SK-N-SH treated with all-trans-retinoic acid at 6 μM for 48 hours (cell line): ENCODE data around the gene SMIM7.

Experiments used
- ATAC-seq: fragments of 200-7000 bp; cut with Tn5 transposase; 3 replicates; pipeline ENCODE4 v1.9.1; 2020; ENCODE audit warnings: mild to moderate bottlenecking, moderate library complexity
- ARNTL ChIP-seq: fragments of 450-650 bp; formaldehyde crosslinking; IDR thresholded peaks from 2 replicates; pipeline ENCODE4 v1.5.0; 2020; ENCODE audit warnings: low read depth, mild to moderate bottlenecking, moderate library complexity, borderline replicate concordance
- BACH2 ChIP-seq: fragments of 250-450 bp; sonication (Bioruptor Pico); IDR thresholded peaks from 2 replicates; pipeline ENCODE4 v1.9.0; 2021; ENCODE audit warnings: mild to moderate bottlenecking, borderline replicate concordance
- CREB5 ChIP-seq: fragments of 250-450 bp; sonication (Bioruptor Pico); IDR thresholded peaks from 2 replicates; pipeline ENCODE4 v1.5.1; 2020; ENCODE audit warnings: low read depth, mild to moderate bottlenecking, moderate library complexity
- CSDC2 ChIP-seq: fragments of 250-450 bp; sonication (Bioruptor Pico); IDR thresholded peaks from 2 replicates; pipeline ENCODE4 v1.5.0; 2020; ENCODE audit warnings: mild to moderate bottlenecking, moderate library complexity
- CSRNP3 ChIP-seq: fragments of 250-450 bp; sonication (Bioruptor Pico); IDR thresholded peaks from 2 replicates; pipeline ENCODE4 v1.5.1; 2021; ENCODE audit warnings: mild to moderate bottlenecking, moderate library complexity
- GLIS3 ChIP-seq: fragments of 250-450 bp; sonication (Bioruptor Pico); IDR thresholded peaks from 2 replicates; pipeline ENCODE4 v1.5.0; 2020; ENCODE audit warnings: mild to moderate bottlenecking, moderate library complexity
- ISL1 ChIP-seq: fragments of 250-450 bp; sonication (Bioruptor Pico); IDR thresholded peaks from 2 replicates; pipeline ENCODE4 v2.1.2; 2022; ENCODE audit warnings: mild to moderate bottlenecking, moderate library complexity
- OSR1 ChIP-seq: fragments of 250-450 bp; sonication (Bioruptor Pico); IDR thresholded peaks from 2 replicates; pipeline ENCODE4 v1.8.0; 2022; ENCODE audit warnings: moderate library complexity, mild to moderate bottlenecking, inconsistent platforms
- PATZ1 ChIP-seq: fragments of 250-450 bp; sonication (Bioruptor Pico); IDR thresholded peaks from 2 replicates; pipeline ENCODE4 v1.8.0; 2020; ENCODE audit warnings: mild to moderate bottlenecking, moderate library complexity, borderline replicate concordance
- POU6F1 ChIP-seq: fragments of 250-450 bp; sonication (Bioruptor Pico); IDR thresholded peaks from 2 replicates; pipeline ENCODE4 v1.8.0; 2021; ENCODE audit warnings: low read depth, mild to moderate bottlenecking, moderate library complexity, borderline replicate concordance
- PPARA ChIP-seq: fragments of 250-450 bp; sonication (Bioruptor Pico); IDR thresholded peaks from 2 replicates; pipeline ENCODE4 v1.5.0; 2020; ENCODE audit warnings: mild to moderate bottlenecking, borderline replicate concordance
- RARB ChIP-seq: fragments of 250-450 bp; sonication (Bioruptor Pico); IDR thresholded peaks from 2 replicates; pipeline ENCODE4 v1.8.0; 2021; ENCODE audit warnings: mild to moderate bottlenecking, moderate library complexity
- TSHZ2 ChIP-seq: fragments of 250-450 bp; sonication (Bioruptor Pico); IDR thresholded peaks from 2 replicates; pipeline ENCODE4 v1.5.0; 2020; ENCODE audit warnings: mild to moderate bottlenecking, moderate library complexity
- ZC3H10 ChIP-seq: fragments of 250-450 bp; sonication (Bioruptor Pico); IDR thresholded peaks from 2 replicates; pipeline ENCODE4 v1.5.1; 2021; ENCODE audit warnings: mild to moderate bottlenecking, moderate library complexity
- ZFP3 ChIP-seq: fragments of 250-450 bp; sonication (Bioruptor Pico); IDR thresholded peaks from 2 replicates; pipeline ENCODE4 v1.5.0; 2020; ENCODE audit warnings: mild to moderate bottlenecking, moderate library complexity
- ZFP30 ChIP-seq: fragments of 450-650 bp; formaldehyde crosslinking; IDR thresholded peaks from 2 replicates; pipeline ENCODE4 v1.5.0; 2022; ENCODE audit warnings: mild to moderate bottlenecking, moderate library complexity
- ZNF70 ChIP-seq: fragments of 450-650 bp; formaldehyde crosslinking; IDR thresholded peaks from 2 replicates; pipeline ENCODE4 v1.5.0; 2020; ENCODE audit warnings: mild to moderate bottlenecking, moderate library complexity
- ZNF8 ChIP-seq: fragments of 450-650 bp; formaldehyde crosslinking; IDR thresholded peaks from 2 replicates; pipeline ENCODE4 v1.5.0; 2020; ENCODE audit warnings: mild to moderate bottlenecking, moderate library complexity

The SMIM7 gene

GRCh38 chr19:16661480-16662034 is 1.6 kb upstream of the SMIM7 start:
- TF ChIP-seq ZNF8 (CRISPR knock-in tag) (no peak), ARNTL (CRISPR knock-in tag) (no peak), POU6F1 (no peak), ZFP3 (no peak), CREB5 (CRISPR knock-in tag) (no peak), RARB (CRISPR knock-in tag) (no peak), CSDC2 (CRISPR knock-in tag) (no peak), CSRNP3 (CRISPR knock-in tag) (no peak), GLIS3 (CRISPR knock-in tag) (no peak), ZFP30 (CRISPR knock-in tag) (no peak), ISL1 (CRISPR knock-in tag) (no peak), PATZ1 (CRISPR knock-in tag) (no peak), ZC3H10 (no peak), BACH2 (CRISPR knock-in tag) (no peak), TSHZ2 (no peak)
- no peak for ATAC-seq

GRCh38 chr19:16660763-16661479 is 977 bp upstream of the SMIM7 start, which contains the start of gene TMEM38A:
TSS of gene TMEM38A (plus strand) at chr19:16661139. CDS start at chr19:16661218, 79 bp downstream.
- TF ChIP-seq ZNF8 (CRISPR knock-in tag) (no peak), CREB5 (CRISPR knock-in tag) (no peak), PPARA (no peak), CSRNP3 (CRISPR knock-in tag) (no peak), GLIS3 (CRISPR knock-in tag) (no peak), TSHZ2 (no peak), PATZ1 (CRISPR knock-in tag) (no peak), ZNF70 (CRISPR knock-in tag) (no peak), OSR1 (no peak)
- TF ChIP-seq, all 23 proteins: peak for 0
- peak; percentile 40 for ATAC-seq
